Endothelial cell (in vitro differentiated cells): ENCODE data around the gene MGAT4D. TPM values are rescaled to one million over a fixed set of nuclear protein-coding genes. Genes with fewer than 3 reads are reported as not detected.
A peak's percentile ranks its signal among the peaks of the same experiment; 100 is the strongest.

Experiments used
- DNase-seq: peaks from one replicate; pipeline ENCODE4 v3.0.0; 2021; ENCODE audit warnings: low spot score
- H3K27ac Mint-ChIP-seq: one replicate; pipeline ENCODE4 v1.8.0; 2021; ENCODE audit warnings: mixed read lengths, inconsistent platforms; ENCODE audit not compliant: unreplicated experiment
- H3K27me3 Mint-ChIP-seq: one replicate; pipeline ENCODE4 v1.8.0; 2021; ENCODE audit warnings: mild to moderate bottlenecking, moderate library complexity, mixed read lengths, inconsistent platforms; ENCODE audit not compliant: unreplicated experiment
- H3K36me3 Mint-ChIP-seq: one replicate; pipeline ENCODE4 v1.8.0; 2021; ENCODE audit warnings: mild to moderate bottlenecking, low read depth, mixed read lengths, inconsistent platforms; ENCODE audit not compliant: unreplicated experiment
- H3K4me1 Mint-ChIP-seq: one replicate; pipeline ENCODE4 v1.8.0; 2021; ENCODE audit warnings: mild to moderate bottlenecking, mixed read lengths, inconsistent platforms; ENCODE audit not compliant: unreplicated experiment
- H3K4me3 Mint-ChIP-seq: one replicate; pipeline ENCODE4 v1.8.0; 2021; ENCODE audit warnings: mild to moderate bottlenecking, mixed read lengths, inconsistent platforms; ENCODE audit not compliant: unreplicated experiment
- H3K9me3 Mint-ChIP-seq: one replicate; pipeline ENCODE4 v1.8.0; 2021; ENCODE audit warnings: mixed read lengths, inconsistent platforms; ENCODE audit not compliant: unreplicated experiment
- total RNA-seq: library from RNA; stranded (reverse); fragmentation: NEBNext Ultra II Directional; extraction: Animal tissue kit (Norgen Biotek cat#: 25700); gene quantifications from one replicate; pipeline ENCODE4 v1.2.1, GENCODE V29; 2021; ENCODE audit not compliant: unreplicated experiment
- TF ChIP-seq, protein P1 (sequence below): fragments of 200-600 bp; sonication (generic); IDR thresholded peaks from one replicate; pipeline ENCODE4 v1.5.0; 2021; ENCODE audit warnings: antibody characterized with exemption; ENCODE audit not compliant: unreplicated experiment

MGAT4D gene
- total RNA-seq, 1 donor from 2014 or later = 0.13 TPM

DNA sequence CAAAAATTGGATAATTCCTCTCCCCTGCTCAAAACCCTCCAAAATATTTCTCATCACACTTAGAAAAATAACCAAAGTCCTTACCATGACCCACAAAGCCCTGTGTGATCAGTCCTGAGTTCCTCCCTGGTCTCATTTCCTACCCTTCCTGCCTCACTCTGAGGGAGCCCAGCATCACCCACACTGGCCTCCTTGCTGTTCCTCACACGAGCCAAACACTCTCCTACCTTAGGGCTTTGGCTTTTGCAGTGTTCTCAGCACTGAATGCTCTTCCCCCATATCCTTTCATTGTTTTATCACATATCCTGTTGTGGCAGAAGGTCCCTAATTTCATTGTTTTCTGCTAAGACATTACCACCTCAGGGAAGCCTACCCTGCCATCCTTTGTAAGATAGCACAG lies 12.2 kb downstream of the MGAT4D start:
- TF ChIP-seq, protein P1, sequence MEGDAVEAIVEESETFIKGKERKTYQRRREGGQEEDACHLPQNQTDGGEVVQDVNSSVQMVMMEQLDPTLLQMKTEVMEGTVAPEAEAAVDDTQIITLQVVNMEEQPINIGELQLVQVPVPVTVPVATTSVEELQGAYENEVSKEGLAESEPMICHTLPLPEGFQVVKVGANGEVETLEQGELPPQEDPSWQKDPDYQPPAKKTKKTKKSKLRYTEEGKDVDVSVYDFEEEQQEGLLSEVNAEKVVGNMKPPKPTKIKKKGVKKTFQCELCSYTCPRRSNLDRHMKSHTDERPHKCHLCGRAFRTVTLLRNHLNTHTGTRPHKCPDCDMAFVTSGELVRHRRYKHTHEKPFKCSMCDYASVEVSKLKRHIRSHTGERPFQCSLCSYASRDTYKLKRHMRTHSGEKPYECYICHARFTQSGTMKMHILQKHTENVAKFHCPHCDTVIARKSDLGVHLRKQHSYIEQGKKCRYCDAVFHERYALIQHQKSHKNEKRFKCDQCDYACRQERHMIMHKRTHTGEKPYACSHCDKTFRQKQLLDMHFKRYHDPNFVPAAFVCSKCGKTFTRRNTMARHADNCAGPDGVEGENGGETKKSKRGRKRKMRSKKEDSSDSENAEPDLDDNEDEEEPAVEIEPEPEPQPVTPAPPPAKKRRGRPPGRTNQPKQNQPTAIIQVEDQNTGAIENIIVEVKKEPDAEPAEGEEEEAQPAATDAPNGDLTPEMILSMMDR = no peak
- peak; percentile 51 for DNase-seq
- no peaks in the 10 kb centered on the region for H3K36me3 Mint-ChIP-seq
- H3K4me1 Mint-ChIP-seq = peaks cover 19% of the 10 kb centered on the region
- H3K9me3 Mint-ChIP-seq = no peaks in the 10 kb centered on the region
- H3K27ac Mint-ChIP-seq = peak overlapping the region; percentile 97
- peak overlapping the region; percentile 68 for H3K4me3 Mint-ChIP-seq
- peaks cover 5% of the 10 kb centered on the region for H3K27me3 Mint-ChIP-seq

DNA sequence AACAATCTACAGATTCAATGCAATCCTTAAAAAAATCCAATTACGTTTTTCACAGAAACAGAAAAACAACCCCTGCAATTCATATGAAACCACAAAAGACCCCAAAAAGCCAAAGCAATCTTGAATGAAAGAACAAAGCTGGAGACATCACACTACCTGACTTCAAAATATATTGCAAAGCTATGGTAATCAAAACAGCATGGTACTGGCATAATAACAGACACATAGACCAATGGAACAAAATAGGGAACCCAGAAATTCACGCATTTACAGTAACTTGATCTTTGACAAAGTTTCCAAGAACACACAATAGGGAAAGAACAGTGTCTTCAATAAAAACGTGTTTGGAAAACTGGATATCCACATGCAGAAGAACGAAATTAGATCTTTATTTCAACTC lies 14.6 kb downstream of the MGAT4D start:
- DNase-seq = no peak
- Mint-ChIP-seq H3K4me1 (peaks cover 16% of the 10 kb centered on the region), H3K27me3 (peaks cover 5% of the 10 kb centered on the region), H3K36me3 (no peaks in the 10 kb centered on the region), H3K4me3 (no peak overlapping the region), H3K27ac (no peak overlapping the region), H3K9me3 (no peaks in the 10 kb centered on the region)
- TF ChIP-seq, protein P1 = no peak

DNA sequence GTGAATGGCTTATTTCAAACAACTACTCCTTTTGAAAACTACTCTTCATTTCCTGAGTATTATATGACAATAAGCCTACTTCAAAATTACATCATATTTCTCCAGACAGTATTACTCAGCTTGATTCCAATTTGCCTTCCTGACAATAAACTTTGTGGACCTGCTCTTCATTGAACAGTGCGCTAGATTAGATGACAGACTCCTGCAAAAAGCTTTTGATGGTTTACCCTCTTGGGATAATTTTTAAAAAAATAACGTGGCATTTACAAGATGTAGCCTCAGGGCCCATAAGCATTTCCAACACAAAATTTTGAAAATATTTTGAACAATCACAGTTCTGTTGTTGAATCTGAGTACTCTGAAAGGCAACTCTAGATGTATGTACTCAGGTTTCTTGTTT lies 25.9 kb downstream of the MGAT4D start:
- Mint-ChIP-seq H3K9me3 (no peaks in the 10 kb centered on the region), H3K4me1 (peaks cover 23% of the 10 kb centered on the region), H3K27ac (no peak overlapping the region), H3K27me3 (peaks cover 6% of the 10 kb centered on the region), H3K4me3 (no peak overlapping the region), H3K36me3 (no peaks in the 10 kb centered on the region)
- no peak for DNase-seq
- TF ChIP-seq, protein P1 = no peak

DNA sequence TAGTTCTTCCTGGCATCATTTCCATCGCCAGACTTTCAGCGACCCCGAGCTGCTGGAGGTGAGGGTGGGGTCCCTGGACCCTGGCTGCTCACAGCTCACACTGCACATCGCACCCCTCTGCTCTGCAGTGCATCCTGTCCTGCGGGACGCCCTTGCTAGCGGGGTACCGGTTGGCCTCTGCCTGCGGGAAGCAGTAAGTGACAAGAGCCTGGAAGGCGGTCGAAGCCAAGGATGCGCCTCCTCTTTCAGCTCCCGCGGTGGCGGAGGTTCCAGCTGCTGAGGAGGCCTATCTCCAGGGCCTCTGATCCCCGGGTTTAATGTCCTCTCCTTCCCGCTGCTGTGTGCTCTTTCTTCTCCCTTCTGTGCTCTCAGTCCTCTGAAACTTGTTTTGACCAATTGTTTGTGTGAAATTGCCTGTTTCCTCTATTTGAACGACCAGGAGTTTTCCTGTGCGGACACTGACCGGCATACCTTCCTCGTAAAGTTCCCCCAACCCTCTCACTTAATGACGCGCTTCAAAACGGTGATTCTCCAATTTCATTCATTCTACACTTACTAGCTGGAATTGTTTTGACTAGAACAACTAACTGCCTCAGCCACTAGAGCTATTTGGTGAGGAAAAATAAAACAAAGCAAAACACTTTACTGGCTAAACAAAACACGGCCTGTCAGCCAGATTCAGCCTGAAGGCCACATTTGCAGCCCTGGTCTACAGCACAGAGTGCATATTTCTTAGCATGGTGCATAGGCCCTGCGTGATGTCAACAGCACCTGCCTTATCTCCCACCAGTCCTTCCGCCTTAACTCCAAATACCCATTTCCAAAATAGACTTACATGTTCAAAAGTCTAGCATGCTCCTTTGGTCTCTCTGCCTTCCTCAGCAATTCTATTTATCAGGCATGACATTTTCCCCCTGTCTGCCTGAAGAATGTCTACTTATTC lies 28.0 kb downstream of the MGAT4D start:
- Mint-ChIP-seq H3K36me3 (no peaks in the 10 kb centered on the region), H3K4me3 (peak overlapping the region; percentile 35), H3K4me1 (peaks cover 23% of the 10 kb centered on the region), H3K9me3 (no peaks in the 10 kb centered on the region), H3K27ac (peak overlapping the region; percentile 82), H3K27me3 (peaks cover 6% of the 10 kb centered on the region)
- TF ChIP-seq, protein P1 = no peak
- peak; percentile 53 for DNase-seq

DNA sequence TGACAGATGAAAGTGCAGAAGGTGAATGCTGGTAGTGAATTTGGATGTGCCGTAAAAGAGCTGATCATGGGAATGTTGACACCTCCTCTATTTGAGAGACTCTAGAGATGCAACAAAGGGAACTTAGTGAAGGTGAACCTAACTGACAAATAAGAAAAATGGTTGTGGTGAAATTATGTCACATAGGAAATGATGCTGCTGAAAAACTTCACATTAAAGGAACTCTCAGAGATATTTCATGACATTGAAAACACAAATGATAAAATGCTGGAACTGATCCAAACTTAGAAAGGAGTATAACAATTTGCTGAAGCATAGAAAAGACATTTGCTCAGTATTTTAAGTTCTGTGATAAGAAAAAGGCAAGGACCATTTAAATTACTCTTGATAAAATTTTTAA lies 31.9 kb downstream of the MGAT4D start:
- H3K36me3 Mint-ChIP-seq = no peaks in the 10 kb centered on the region
- no peak for DNase-seq
- peaks cover 22% of the 10 kb centered on the region for H3K4me1 Mint-ChIP-seq
- no peaks in the 10 kb centered on the region for H3K9me3 Mint-ChIP-seq
- H3K27ac Mint-ChIP-seq = no peak overlapping the region
- no peak overlapping the region for H3K4me3 Mint-ChIP-seq
- TF ChIP-seq, protein P1 = no peak
- H3K27me3 Mint-ChIP-seq = peaks cover 4% of the 10 kb centered on the region
